HepG2 (cell line): Measurements from ENCODE around the gene IBA57. TPM values are rescaled to one million over a fixed set of nuclear protein-coding genes. Genes with fewer than 3 reads are reported as not detected.

Experiments used
- ATAC-seq: fragments of 200-7000 bp; cut with Tn5 transposase; 3 replicates; pipeline ENCODE4 v1.9.1; 2020; ENCODE audit warnings: mild to moderate bottlenecking, moderate library complexity
- BruUV-seq: library from RNA; stranded (reverse); fragments of 400-500 nt; replicated peaks from 2 replicates; lab custom pipeline; 2021; lab: Mats Ljungman, UMichigan
- CTCF ChIA-PET: fragments of 300-600 bp; formaldehyde crosslinking; extraction: SDS; loops from one replicate; lab custom pipeline; 2021; ENCODE audit warnings: low total read pairs, inconsistent platforms, low intra/inter-chr PET ratio; lab: Yijun Ruan, JAX
- POLR2A ChIA-PET: fragments of 350-600 bp; sonication (Branson Sonifier 250); formaldehyde crosslinking; loops from one replicate; lab custom pipeline; 2020; ENCODE audit warnings: antibody characterized with exemption, inconsistent platforms; lab: Yijun Ruan, JAX
- DNase-seq: peaks from one replicate; pipeline ENCODE4 v3.0.0-alpha.2; 2015; ENCODE audit warnings: low spot score
- FAIRE-seq: peaks from 3 replicates; lab custom pipeline; 2011; peaks lifted over from hg19 to GRCh38; lab: Jason Lieb, UNC
- H2AFZ ChIP-seq: one replicate; pipeline ENCODE4 v1.6.1; 2011; ENCODE audit warnings: low read length, inconsistent platforms
- H3K27ac ChIP-seq: fragments of 300-600 bp; 3 replicates; pipeline ENCODE4 v1.8.0; 2011; ENCODE audit warnings: mixed run types, mild to moderate bottlenecking, mixed read lengths, low read length, inconsistent platforms; ENCODE audit not compliant: insufficient read depth; ENCODE audit errors: extremely low read length
- H3K27me3 ChIP-seq, 2 experiments: fragments of 200-600 bp in 1 of 2; 2 replicates in 1 of 2; 3 replicates in 1 of 2; pipeline versions ENCODE4 v1.6.0 to v1.8.0; 2011; ENCODE audit warnings: low read length in 2 of 2, mild to moderate bottlenecking in 2 of 2, moderate library complexity in 2 of 2, inconsistent platforms in 1 of 2; ENCODE audit not compliant: insufficient read depth in 2 of 2, control insufficient read depth in 1 of 2
- H3K36me3 ChIP-seq, 2 experiments: fragments of 200-600 bp in 1 of 2; replicated peaks in 1 of 2; 2 replicates in 1 of 2; 3 replicates in 1 of 2; pipeline versions ENCODE4 v1.5.1 to v1.8.0; 2011; ENCODE audit warnings: low read length in 2 of 2, inconsistent platforms in 1 of 2; ENCODE audit not compliant: insufficient read depth in 2 of 2, control insufficient read depth in 1 of 2
- H3K4me1 ChIP-seq: 2 replicates; pipeline ENCODE4 v1.5.1; 2012; ENCODE audit warnings: low read length, inconsistent platforms; ENCODE audit not compliant: insufficient read depth
- H3K4me2 ChIP-seq: 2 replicates; pipeline ENCODE4 v1.6.0; 2011; ENCODE audit warnings: low read depth, low read length, inconsistent platforms
- H3K4me3 ChIP-seq, 3 experiments: fragments of 200-600 bp in 1 of 3; sonication (generic), shearing (Covaris generic) in 1 of 3; replicated peaks in 1 of 3; 2 replicates each; pipeline ENCODE4 v1.5.1; 2011 to 2016; ENCODE audit warnings: low read length in 3 of 3, inconsistent platforms in 2 of 3, low read depth in 2 of 3, mild to moderate bottlenecking in 2 of 3, control low read depth in 1 of 3, mixed read lengths in 1 of 3; ENCODE audit not compliant: insufficient read depth in 1 of 3
- H3K79me2 ChIP-seq: one replicate; pipeline ENCODE4 v1.6.1; 2011; ENCODE audit warnings: low read length, inconsistent platforms; ENCODE audit not compliant: insufficient read depth
- H3K9ac ChIP-seq: 2 replicates; pipeline ENCODE4 v1.6.0; 2011; ENCODE audit warnings: mild to moderate bottlenecking, low read depth, low read length, inconsistent platforms; ENCODE audit not compliant: insufficient read depth
- H3K9me3 ChIP-seq: 2 replicates; pipeline ENCODE4 v1.5.1; 2012; ENCODE audit warnings: mild to moderate bottlenecking, low read length
- H4K20me1 ChIP-seq: 2 replicates; pipeline ENCODE4 v1.6.0; 2011; ENCODE audit warnings: inconsistent platforms, mild to moderate bottlenecking, low read length, moderate library complexity; ENCODE audit not compliant: insufficient read depth
- FOXK1 ChIP-seq: sonication (generic); formaldehyde crosslinking; IDR thresholded peaks from 2 replicates; pipeline ENCODE4 v1.4.0; 2020; ENCODE audit warnings: low read depth, missing genetic modification reagents, borderline replicate concordance
- TAF1 ChIP-seq: sonication (generic); formaldehyde crosslinking; IDR thresholded peaks from 2 replicates; pipeline ENCODE4 v1.4.0; 2020; ENCODE audit warnings: missing genetic modification reagents
- THAP8 ChIP-seq: sonication (generic); formaldehyde crosslinking; IDR thresholded peaks from 2 replicates; pipeline ENCODE4 v1.5.1; 2020; ENCODE audit warnings: missing genetic modification reagents, mild to moderate bottlenecking, borderline replicate concordance
- TOPORS ChIP-seq: sonication (generic); formaldehyde crosslinking; IDR thresholded peaks from 2 replicates; pipeline ENCODE4 v1.8.0; 2023; ENCODE audit warnings: mild to moderate bottlenecking, missing genetic modification reagents
- YEATS2 ChIP-seq: sonication (generic); formaldehyde crosslinking; IDR thresholded peaks from 2 replicates; pipeline ENCODE4 v1.4.0; 2020; ENCODE audit warnings: missing genetic modification reagents, borderline replicate concordance
- ZNF331 ChIP-seq: sonication (generic); formaldehyde crosslinking; IDR thresholded peaks from 2 replicates; pipeline ENCODE4 v1.4.0; 2020; ENCODE audit warnings: missing genetic modification reagents
- ZNF790 ChIP-seq: sonication (generic); formaldehyde crosslinking; IDR thresholded peaks from 2 replicates; pipeline ENCODE4 v1.8.0; 2022; ENCODE audit warnings: missing genetic modification reagents, mild to moderate bottlenecking, borderline replicate concordance
- ZNF879 ChIP-seq: sonication (generic); formaldehyde crosslinking; IDR thresholded peaks from 2 replicates; pipeline ENCODE4 v1.8.1; 2023; ENCODE audit warnings: missing genetic modification reagents
- WGBS: methylation state at CpG from one replicate; pipeline ENCODE4 v1.1.6; 2017; ENCODE audit warnings: low lambda C conversion rate; 5-methylcytosine and 5-hydroxymethylcytosine counted together
- in situ Hi-C: cut with HindIII; loops from 2 replicates; pipeline ENCODE4 v1.10.0; 2017; ENCODE audit warnings: low pct_unique_long_range_greater_than_20kb; ENCODE audit not compliant: extremely low pct_ligation_motif_present
- intact Hi-C: fragments of 100-400 bp; cut with micrococcal nuclease; formaldehyde crosslinking; loops from one replicate; pipeline ENCODE4 v1.10.0; 2022; ENCODE audit not compliant: unreplicated experiment
- polyA plus RNA-seq, 8 experiments: library from polyadenylated mRNA; depleted of rRNA in 3 of 8; stranded (reverse) in 7 of 8; unstranded in 1 of 8; fragments of >200 nt; fragmentation: Illumina TruSeq in 4 of 8; extraction: Trizol in 4 of 8; gene quantifications; 2 replicates each; pipeline versions ENCODE4 v1.2.1 to v1.2.3, GENCODE V29; 2011 to 2016; ENCODE audit warnings: low read depth in 4 of 8, missing spikeins in 1 of 8, mixed read lengths in 1 of 8; ENCODE audit not compliant: insufficient read depth in 1 of 8
- total RNA-seq, 5 experiments: library from RNA; depleted of rRNA; stranded (reverse); fragments of >200 nt; fragmentation: Illumina TruSeq; extraction: Trizol; gene quantifications; 2 replicates each; pipeline ENCODE4 v1.2.3, GENCODE V29; 2016; ENCODE audit warnings: low read depth in 1 of 5

IBA57 gene
- total and polyA plus RNA-seq, 2 of the 13 experiments (the other 11 are each of a cell fraction or from before 2014, with no cell fraction given): 2.3 to 10.2 TPM

GRCh38 chr1:228224198-228225164, 58.9 kb downstream of the IBA57 start:
- in situ Hi-C loops: no loop called here
- DNase-seq: no peak

GRCh38 chr1:228225165-228225710, 59.6 kb downstream of the IBA57 start:
- no peak overlapping the region for H3K4me2 ChIP-seq
- DNase-seq: no peak
- H3K27ac ChIP-seq: no peak overlapping the region
- H3K27me3 ChIP-seq: peaks cover 0 to 5% of the 10 kb centered on the region in 2 experiments; a peak in 2 of 5 replicates
- peaks cover 29% of the 10 kb centered on the region for H3K4me1 ChIP-seq
- POLR2A ChIA-PET: no interaction called here
- no peaks in the 10 kb centered on the region for H3K79me2 ChIP-seq
- intact Hi-C loops: loop anchor here (5.0 kb wide), 1 partner anchor 292 kb away; no protein-coding TSS in a partner anchor
- no peaks in the 10 kb centered on the region for H3K9me3 ChIP-seq
- no peak overlapping the region for H3K4me3 ChIP-seq
- no peak overlapping the region for H2AFZ ChIP-seq
- H3K36me3 ChIP-seq: no peaks in the 10 kb centered on the region
- TF ChIP-seq TOPORS (CRISPR knock-in tag) (no peak), THAP8 (CRISPR knock-in tag) (no peak), FOXK1 (CRISPR knock-in tag) (no peak), TAF1 (CRISPR knock-in tag) (0 out of 2 replicates have a peak, but pooled peaks have one; percentile 3)
- TF ChIP-seq, all 625 proteins: peak for 1
- BruUV-seq: no TSS peak
- CTCF ChIA-PET: no interaction called here
- FAIRE-seq (no peak), ATAC-seq (no peak)
- in situ Hi-C loops: no loop called here
- Histone ChIP-seq H4K20me1 (no peaks in the 10 kb centered on the region), H3K9ac (no peak overlapping the region)
- WGBS: 0% methylated on average over 2 of the region's 2 CpGs

More at GRCh38 chr1:228224198-228225164, 58.9 kb downstream of the IBA57 start:
- ChIA-PET POLR2A (no interaction called here), CTCF (no interaction called here)
- no peaks in the 10 kb centered on the region for H4K20me1 ChIP-seq
- no peak overlapping the region for H3K4me2 ChIP-seq
- no peak for TF ChIP-seq YEATS2
- TF ChIP-seq ZNF879: no peak
- TF ChIP-seq ZNF790 (CRISPR knock-in tag): no peak
- 0 out of 2 replicates have a peak, but pooled peaks have one; percentile 11 for TF ChIP-seq TAF1 (CRISPR knock-in tag)
- peak; percentile 97 for TF ChIP-seq ZNF331 (CRISPR knock-in tag)
- H3K36me3 ChIP-seq: no peaks in the 10 kb centered on the region
- no TSS peak for BruUV-seq
- intact Hi-C loops: loop anchor here (5.0 kb wide), 1 partner anchor 293 kb away; no protein-coding TSS in a partner anchor
- no peak overlapping the region for H3K9ac ChIP-seq
- H3K79me2 ChIP-seq: no peaks in the 10 kb centered on the region
- WGBS: 23% methylated on average over 5 of the region's 16 CpGs
- H2AFZ ChIP-seq: no peak overlapping the region
- FAIRE-seq (no peak), ATAC-seq (no peak)
- H3K27ac ChIP-seq: no peak overlapping the region
- H3K27me3 ChIP-seq: peaks cover 0 to 12% of the 10 kb centered on the region in 2 experiments; a peak in 3 of 5 replicates
- peaks cover 29% of the 10 kb centered on the region for H3K4me1 ChIP-seq
- no peaks in the 10 kb centered on the region for H3K9me3 ChIP-seq
- no peak overlapping the region for H3K4me3 ChIP-seq
